Erythroblast (primary cell): ENCODE data around the gene S100PBP.
"Not testable (repeated sequence)": the region's sequence is repeated elsewhere in the genome, so short reads cannot be mapped to it uniquely, and the experiment has no call there.

Experiments used
- GATA1 ChIP-seq: IDR thresholded peaks from 2 replicates; pipeline ENCODE4 v1.6.1; 2011; ENCODE audit warnings: low read depth, mild to moderate bottlenecking, control low read depth, low read length, moderate library complexity
- POLR2A ChIP-seq: IDR thresholded peaks from 2 replicates; pipeline ENCODE4 v1.6.1; 2011; ENCODE audit warnings: mild to moderate bottlenecking, low read length

- TF ChIP-seq POLR2A, GATA1: not testable (repeated sequence)
These were observed 88.1 kb downstream of the S100PBP start for GRCh38 chr1:32905588-32905987.
